ENCODE data around the gene CIAO2B.
"Not testable (repeated sequence)": the region's sequence is repeated elsewhere in the genome, so short reads cannot be mapped to it uniquely, and the experiment has no call there.

The CIAO2B gene

DNA sequence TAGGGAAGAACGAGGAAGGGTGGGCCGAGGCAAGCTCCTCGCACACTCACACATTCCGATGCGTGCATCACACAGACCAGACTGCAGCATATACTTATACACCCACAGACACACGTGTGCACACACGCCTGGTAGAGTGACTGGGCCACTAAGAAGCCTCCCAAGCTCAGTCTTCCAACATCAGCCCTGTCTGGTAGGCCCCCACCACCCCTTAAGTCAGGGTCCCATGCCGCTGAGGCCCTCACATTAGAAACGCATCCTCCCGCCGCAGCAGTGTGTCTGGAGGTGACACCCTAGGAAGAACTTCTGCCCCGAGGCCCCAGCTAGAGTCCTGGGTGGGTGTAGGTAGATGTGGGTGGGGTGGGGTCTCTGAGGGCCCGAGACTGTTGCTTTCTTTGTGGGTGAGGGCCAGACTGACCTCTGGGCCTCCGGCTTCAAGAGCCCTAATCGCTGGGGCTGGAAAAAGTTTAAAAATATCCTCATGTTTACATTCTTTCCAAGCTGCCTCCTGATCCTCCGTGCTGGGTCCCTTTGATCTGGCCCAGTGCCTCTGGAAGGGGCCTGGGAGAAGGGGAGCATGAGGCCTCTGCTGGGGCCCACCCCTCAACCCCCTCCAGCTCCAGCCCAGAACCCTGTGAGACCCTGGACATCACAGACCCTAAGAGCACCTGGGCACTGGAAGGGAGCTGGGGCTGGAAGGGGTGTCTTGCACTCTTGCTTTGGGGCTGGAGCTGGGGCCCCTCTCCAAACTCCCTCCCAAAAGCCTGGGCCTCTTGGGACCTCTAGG lies 29.2 kb downstream of the CIAO2B start:
- in situ Hi-C loops (cut with HindIII; ENCODE audit: low sequenced_read_pairs): no loop called here

DNA sequence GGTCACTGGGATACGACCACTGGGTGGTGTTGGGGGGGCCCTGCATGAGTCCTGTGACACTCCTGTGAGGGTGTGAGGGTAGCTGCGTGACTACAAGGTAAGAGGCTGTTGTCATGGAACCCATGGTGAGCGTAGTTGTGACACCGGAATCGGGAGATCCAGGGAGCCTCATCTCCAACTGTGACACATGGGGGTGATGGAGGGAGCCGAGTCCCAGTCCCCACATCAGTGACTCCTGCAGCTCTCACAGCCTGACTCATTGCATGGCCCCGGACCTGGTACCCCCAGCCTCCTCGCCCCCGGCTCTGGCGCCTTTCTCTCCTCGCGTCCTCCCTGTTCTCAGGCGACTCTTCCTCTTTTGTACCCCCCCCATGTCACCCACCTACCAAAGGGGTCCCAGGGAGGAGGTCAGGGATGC lies 29.8 kb downstream of the CIAO2B start:
- in situ Hi-C loops (cut with HindIII; ENCODE audit: low sequenced_read_pairs): no loop called here

DNA sequence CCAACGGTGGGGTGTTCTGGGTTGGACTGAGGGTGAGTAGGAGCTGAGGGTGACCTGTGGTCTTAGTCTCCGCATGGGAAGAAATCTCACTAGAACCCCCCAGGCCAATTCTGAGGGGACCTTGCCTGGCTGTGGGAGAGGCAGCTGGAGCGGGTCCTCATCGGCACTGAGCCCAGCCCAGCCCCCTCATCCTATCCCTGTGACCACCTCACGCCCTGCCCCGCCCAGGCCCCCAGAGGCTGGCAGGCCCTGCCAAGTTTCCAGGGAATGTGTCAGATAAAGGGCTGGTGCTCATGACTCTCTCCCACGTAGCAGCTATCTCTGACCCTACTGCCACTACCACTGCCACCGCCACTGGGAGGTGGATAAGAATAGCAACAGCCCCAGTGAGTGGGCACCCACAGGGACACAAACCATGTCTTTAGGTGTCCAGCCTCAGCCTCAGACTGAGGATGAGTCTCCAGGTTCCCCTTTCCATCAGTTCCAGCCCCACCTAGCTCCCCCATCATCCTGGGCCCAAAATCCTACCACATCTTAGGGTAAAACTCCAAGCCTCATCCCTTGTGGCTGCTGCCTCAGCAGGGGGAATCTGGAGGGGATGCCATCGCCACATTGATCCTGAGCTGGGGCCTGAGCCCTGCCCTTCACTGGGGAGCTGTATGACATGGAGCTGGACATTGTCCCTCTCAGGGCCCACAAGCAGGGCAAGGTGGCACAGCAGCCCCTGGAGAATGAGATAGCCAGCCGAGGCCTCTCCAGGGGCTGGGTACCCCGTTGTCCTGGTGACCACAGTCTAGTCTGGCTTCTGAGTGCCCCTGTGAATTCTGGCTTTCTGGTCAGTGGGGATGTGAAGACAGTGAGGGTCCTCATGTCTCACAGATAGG lies 30.4 kb downstream of the CIAO2B start:
- in situ Hi-C loops (cut with HindIII; ENCODE audit: low sequenced_read_pairs): no loop called here

DNA sequence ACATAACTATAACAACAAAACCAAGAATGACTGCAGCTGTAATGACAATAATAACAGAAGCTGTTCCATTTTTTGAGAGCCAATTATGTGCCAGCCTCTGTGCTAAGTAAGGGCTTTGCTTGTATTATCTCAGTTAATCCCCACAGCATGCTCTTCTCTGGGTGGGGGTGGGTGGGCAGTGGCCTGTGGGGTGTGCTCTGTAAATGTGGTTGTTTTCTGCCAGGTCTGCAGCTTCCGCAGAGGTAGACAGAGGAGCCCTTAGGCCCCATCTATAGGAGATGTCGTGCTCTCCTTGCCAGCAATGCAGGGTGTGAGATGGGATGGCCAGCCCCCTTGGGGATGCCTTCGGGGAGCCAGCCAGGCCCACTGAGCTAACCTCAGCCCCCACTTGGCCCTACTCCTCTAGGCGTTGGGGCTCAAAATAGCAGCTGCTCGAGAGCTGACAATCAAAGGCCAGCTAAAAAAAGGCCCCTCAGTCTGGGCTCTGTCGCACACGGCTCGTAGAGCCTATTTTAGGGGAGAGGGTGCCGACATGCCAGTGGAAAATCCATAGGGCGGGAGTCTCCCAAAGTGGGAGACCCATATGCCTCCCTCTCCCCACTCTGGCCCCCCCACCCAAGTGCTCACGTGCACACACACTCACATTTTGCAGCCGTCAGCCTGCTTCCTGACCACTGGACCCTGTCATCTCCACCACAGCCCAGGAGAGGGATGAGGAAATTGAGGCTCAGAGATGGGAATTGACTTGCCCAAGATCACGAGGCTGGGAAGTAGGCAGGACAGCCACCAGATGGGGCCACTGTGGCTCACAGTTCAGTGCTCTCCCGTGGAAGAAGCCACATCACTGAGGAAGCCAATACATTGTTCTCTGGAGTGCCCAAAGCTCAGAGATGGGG lies 31.3 kb downstream of the CIAO2B start:
- in situ Hi-C loops (cut with HindIII; ENCODE audit: low sequenced_read_pairs): no loop called here

DNA sequence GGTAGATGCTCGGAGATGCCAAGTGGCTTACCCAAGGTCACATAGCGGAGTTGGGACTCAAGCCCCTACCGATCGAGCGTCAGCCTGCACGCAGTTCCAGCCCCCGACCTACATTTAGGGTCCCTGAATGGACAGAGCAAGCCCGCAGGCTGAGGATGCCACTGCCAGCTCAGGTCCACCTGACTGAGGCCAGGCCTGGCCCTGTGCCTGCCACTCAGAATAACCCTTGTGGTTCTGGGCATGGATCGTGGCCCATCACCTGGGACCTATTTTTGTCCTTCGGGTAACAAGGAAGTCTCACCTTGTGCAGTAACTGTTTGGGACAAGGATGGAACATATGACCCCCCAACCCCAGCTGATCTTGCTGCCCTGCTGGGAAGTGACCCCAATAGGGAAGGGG lies 32.6 kb downstream of the CIAO2B start:
- in situ Hi-C loops (cut with HindIII; ENCODE audit: low sequenced_read_pairs): no loop called here

DNA sequence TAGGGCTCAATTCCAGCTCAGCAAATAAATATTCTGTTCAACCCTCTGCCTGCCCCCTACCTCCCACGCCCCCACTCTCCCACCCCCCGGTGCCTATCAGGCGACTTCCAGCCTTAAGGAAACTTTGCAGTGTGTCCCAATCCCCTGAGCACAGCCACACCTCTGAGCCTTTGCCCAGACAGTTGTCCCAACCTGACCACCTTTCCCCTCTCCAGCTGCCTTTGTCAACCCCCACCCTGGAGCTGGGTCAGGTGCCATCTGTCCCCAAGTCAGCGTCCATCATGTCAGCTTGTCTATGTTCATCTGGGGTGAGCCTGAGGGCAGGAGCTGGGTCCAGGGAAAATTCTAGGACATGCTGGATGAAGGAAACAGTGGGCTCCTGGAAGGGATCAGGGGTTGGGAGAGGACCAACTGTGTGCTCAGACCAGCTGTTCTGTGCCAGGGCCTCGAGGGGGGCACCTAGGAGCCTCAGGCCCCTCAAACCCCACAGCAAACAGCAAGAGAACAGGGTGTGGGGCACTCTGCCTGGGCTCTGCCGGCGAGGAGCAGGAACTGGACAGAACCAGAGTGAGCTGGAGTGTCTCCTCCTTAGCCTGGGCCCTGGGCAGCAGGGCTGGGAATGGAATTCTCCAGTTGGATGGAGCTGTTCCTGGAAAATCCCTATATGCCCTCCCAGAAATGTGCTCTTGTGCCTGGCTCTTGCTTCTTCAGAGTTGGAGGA lies 33.3 kb downstream of the CIAO2B start:
- in situ Hi-C loops (cut with HindIII; ENCODE audit: low sequenced_read_pairs): no loop called here

DNA sequence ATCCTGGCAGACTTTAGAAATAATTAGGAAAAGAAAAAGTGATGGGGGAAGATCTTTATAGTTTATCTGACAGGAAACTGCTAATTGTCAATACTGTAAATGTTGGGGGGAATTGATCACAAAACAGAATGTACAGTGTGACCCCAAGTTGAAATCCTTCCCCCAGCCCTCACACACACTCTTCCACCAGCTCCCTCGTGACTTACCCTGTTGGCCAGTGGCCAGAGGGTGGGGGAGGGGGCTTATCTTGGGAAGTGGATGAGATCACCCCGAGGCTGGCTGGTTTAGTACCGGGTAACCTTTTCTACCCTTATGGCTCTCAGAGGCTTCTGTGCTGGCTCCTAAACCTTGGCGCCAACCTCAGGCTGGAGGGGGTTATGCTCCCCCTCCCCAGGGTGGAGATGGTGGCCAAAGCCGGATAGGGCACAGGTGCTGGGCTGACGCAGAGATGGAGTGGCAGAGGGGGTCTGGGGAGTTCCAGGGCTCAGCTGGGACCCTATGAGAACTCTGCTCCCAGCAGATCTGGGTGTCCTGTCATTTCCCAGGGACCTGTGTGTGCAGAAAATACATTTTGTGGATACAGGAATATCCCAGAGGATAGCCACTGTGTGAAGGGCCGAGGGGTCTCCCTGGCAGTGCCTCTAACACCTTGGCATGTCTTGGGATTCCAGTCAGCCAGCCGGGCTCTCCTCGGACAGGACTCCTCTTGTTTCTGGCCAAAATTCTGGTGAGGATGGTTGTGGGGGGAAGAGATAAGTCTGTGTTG lies 34.1 kb downstream of the CIAO2B start:
- in situ Hi-C loops (cut with HindIII; ENCODE audit: low sequenced_read_pairs): no loop called here

DNA sequence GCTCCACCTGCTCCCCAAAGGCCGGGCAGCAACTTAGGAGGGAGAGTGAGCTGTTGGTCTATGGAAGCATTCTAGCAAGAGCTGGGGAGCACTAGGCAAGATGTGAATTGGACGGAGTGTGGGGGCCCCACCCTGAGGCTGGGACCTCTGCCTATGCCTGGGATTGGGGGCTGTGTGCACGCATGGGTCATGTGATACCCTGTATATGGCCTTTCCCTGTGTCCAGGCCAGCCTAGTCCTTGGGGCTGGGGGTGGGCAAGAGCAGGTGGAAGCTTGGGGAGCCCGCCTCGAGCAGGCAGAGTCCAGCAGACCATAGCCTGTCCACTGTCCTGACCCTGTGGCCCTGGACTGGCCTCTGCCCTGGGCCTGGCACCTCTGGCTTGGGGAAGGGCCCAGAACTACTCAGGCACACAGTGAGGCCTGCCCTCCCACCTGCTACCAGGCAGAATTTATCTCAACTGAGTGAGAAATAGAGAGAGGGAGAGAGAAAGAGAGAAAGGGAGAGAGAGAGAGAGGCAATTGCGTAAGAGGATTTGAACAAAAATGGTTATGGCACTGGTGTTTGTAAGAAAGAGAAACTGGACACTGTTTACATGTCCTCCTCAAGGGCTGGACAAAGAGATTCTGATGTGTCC lies 34.8 kb downstream of the CIAO2B start:
- in situ Hi-C loops (cut with HindIII; ENCODE audit: low sequenced_read_pairs): no loop called here

DNA sequence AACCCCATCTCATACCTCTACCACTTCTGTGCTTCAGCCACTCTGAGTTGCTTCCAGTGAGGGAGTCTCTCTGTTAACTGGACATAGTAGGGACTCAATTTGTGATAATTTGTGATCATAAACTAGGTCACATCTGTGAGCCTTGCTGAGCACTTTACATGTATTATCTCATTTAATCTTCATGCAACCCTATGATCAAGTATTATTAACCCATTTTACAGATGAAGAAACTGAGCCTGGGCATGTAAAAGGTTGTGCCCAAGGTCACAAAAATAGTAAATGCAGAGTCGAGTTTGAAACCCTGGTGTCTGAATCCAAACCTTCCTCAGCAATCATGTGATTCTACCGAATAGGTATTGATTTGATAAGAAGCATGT lies 35.3 kb downstream of the CIAO2B start:
- in situ Hi-C loops (cut with HindIII; ENCODE audit: low sequenced_read_pairs): no loop called here

DNA sequence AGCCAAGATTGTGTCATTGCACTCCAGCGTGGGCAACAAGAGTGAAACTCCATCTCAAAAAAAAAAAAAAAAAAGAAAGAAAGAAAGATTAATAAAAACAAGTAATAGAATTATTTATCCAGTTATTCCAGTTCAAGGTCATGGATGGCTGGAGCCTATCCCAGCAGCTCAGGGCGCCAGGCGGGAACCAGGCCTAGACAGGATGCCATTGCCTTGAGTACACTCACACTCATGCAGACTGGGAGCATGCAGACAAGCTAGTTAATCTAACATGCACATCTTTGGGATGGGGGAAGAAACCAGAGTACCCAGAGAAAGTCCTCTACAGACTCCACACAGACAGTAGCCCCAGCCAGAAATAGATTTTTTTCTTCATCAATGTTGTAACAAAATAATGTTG lies 36.0 kb downstream of the CIAO2B start:
- in situ Hi-C loops (cut with HindIII; ENCODE audit: low sequenced_read_pairs): no loop called here

DNA sequence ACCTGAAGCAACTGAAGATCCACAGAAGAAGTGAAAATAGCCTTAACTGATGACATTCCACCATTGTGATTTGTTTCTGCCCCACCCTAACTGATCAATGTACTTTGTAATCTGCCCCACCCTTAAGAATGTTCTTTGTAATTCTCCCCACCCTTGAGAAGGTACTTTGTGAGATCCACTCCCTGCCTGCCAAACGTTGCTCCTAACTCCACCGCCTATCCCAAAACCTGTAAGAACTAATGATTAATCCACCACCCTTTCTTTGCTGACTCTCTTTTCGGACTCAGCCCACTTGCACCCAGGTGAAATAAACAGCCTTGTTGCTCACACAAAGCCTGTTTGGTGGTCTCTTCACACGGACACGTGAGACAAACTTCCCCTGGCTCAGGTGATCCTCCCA lies 37.5 kb downstream of the CIAO2B start:
- in situ Hi-C loops (cut with HindIII; ENCODE audit: low sequenced_read_pairs): not testable (repeated sequence)

DNA sequence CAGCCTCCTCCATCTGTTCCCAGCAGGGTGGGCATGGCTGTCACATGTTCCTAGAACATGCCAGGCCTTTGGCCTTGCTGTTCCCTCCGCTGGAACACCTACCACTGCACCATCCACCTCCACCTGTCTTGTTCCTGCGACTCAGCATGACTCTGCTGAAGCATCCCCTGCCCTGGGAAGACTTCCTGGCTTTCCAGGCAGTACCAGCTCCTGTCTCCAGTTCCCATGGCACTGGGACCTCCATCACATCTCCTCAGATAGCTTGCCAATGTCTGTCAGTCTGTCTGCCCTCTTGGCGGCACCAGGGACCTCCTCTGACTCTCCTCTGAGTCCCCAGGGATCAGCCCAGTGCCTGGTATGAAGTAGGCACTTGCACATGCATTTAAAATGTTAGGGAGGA lies 38.2 kb downstream of the CIAO2B start:
- in situ Hi-C loops (cut with HindIII; ENCODE audit: low sequenced_read_pairs): no loop called here

DNA sequence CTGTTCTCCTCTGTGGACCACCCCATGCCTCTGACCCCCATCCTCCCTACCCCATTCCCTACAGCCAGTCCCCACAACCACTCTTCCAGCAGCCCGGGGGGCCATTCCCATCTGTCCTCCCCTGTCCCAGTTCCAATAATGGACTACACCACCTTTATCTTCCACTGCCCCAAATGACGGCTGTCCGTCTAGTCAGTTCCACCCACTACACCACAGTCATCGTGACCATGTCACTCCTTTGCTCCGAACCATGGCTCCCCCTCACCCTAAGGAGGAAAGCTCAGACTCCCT lies 38.6 kb downstream of the CIAO2B start:
- in situ Hi-C loops (cut with HindIII; ENCODE audit: low sequenced_read_pairs): no loop called here

DNA sequence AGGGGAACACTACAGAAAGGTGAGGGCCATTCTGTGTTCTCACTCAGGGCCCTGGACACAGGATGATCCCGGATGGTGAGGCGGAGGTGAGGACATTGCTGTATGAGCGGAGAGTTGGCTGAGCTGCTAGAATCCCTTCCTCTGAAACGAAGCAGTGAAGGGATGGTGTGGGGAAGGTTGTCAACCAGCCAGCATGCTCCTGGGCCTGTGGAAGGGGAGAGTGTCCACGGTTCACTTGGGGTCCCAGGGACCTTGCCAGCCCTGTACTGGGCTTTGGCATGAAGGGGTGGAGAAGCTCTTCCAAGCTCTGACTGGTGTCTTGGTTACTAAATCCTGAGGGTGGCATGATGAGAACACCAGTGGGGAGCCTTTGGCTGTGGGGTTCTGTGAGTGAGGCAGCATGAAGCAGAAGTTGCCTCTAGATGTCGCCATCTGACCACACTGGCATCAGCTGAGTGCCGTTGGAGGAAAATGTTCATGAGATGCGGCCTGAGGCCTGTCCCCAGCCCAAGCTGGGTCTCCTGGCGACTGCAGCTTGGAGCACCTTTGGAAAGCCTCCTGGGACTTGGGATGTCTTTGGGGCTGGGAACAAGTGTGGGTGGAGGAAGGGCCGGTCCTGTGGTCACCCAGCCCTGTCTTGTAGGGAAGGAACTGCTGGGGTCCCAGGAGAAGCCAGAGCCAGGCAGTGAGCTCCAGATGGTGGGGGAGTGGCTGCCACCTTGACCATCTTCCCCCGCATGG lies 39.1 kb downstream of the CIAO2B start:
- in situ Hi-C loops (cut with HindIII; ENCODE audit: low sequenced_read_pairs): no loop called here

DNA sequence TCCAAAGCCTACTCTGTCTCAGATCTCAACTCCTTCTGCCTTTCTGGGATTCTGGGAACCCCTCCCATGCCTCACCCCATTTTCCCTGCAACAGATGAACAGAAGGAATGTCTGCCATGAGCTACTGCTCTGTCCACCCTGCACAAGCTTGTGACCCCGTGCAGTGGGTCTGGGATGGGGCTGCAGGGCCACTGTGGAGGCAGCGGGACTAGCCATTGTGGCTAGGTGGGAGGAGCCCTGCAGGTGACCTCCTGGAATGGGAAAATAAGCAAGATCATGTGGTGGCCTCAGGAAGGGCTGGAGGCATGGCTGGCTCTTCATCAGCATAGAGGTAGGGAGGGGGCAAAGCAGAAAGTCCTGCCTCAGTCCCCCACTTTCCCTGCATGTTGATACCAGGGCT lies 40.1 kb downstream of the CIAO2B start:
- in situ Hi-C loops (cut with HindIII; ENCODE audit: low sequenced_read_pairs): no loop called here

DNA sequence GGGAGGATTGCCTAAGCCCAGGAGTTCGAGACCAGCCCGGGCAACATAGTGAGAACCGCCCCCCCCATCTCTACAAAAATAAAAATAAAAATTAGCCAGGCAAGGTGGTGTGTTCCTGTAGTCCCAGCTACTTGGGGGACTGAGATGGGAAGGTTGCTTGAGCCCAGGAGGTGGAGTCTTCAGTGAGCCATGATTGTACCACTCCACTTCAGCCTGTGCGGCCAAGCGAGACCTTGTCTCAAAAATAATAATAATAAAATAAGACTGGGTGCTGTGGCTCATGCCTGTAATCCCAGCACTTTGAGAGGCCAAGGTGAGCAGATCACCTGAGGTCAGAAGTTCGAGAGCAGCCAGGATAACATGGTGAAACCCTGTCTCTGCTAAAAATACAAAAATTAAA lies 42.4 kb downstream of the CIAO2B start:
- in situ Hi-C loops (cut with HindIII; ENCODE audit: low sequenced_read_pairs): no loop called here

DNA sequence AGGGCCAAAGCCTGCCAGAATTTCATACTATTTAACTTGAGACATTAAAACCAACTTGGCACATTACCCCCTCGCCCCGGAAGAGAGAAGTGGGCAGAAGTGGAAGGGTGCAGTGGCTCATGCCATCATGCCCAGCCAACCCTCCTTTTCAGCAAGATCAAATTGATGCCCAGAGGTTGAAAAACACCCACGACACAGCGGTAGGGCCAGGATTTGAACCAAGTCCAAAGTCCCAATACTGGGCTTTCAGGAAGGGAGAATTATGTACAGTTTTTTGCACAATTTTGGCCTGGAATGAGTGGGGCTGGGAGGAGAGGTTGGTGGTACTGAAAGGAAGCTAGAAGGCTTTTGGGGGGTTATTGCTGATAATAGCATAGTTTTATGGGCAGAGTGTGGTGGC lies 42.8 kb downstream of the CIAO2B start:
- in situ Hi-C loops (cut with HindIII; ENCODE audit: low sequenced_read_pairs): no loop called here

DNA sequence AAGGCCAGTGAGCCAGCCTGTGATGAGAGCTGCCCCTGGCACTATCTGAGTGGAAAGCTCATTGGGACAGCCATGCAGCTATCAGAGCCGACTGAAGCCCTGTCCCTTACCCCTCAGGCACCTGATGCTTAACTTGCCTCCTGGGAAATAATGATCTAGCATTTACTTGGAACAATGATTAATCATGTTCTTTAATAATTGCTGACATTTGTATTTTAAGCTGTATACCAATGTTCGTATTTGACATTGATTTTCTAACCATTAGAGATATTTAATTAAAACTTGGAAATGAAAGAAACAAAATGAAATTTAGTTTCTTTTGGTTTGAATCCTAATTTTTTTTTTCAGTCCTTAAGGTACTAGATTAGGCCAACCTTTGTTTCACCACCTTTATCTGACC lies 43.4 kb downstream of the CIAO2B start:
- in situ Hi-C loops (cut with HindIII; ENCODE audit: low sequenced_read_pairs): no loop called here

DNA sequence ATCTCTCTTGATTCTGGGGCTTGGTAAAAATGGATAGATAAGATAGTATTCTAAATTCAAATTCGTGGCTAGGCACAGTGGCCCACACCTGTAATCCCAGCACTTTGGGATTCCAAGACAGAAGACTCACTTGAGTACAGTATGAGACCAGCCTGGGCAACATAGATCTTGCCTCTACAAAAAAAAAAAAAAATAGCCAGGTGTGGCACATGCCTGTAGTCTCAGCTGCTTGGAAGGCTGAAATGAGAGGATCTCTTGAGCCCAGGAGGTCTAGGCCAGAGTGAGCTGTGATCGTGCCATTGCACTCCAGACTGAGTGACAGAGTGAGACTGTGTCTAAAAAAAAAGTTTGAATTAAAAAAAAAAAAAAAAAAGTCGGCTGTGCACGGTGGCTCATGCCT lies 44.6 kb downstream of the CIAO2B start:
- in situ Hi-C loops (cut with HindIII; ENCODE audit: low sequenced_read_pairs): no loop called here

All from DLD1 (cell line).